ENCODE measurements around the gene PTMS.

PTMS gene

GRCh38 chr12:6788972-6789924 lies 23.1 kb downstream of the PTMS start, which contains the start of gene CD4:
Gene CD4 (plus strand): TSS chr12:6789528. CDS start chr12:6800139, 10,611 bp downstream.
- peak; percentile 56 to 89 (median 74) for DNase-seq (ENCODE audit: low read depth in 3 of 3)

GRCh38 chr12:6790496-6791150 lies 24.5 kb downstream of the PTMS start:
- no peak for DNase-seq (ENCODE audit: low read depth in 3 of 3)

DNA sequence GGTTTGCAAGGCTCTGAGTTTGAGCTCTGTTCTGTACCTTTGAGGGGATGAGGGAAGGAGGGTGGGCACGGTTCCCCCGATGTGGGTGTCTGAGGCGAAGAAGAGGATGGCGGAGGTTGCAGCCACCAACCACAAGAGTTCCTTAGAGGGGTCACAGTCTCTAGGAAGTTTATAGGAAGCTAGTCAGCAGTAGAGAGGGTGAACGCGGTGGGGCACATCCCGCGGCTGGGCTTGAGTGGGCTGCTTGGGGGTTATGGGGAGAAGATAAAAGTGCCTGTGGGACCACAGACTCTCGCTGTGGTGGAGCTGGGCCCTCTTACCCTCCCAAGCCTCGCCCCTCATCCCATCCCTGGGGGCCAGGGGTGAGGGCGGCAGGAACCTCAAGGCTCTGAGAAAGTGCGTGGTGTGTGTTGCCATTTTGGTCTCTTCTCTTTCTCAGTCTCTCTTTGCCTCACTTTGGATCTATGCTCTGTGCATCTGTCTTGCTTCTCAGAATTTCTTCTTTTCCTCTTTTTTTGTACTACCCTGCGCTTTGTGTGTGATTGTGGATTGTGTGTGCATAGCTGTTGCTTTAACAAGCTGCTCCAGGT lies 25.9 kb downstream of the PTMS start:
- no peak for DNase-seq (ENCODE audit: low read depth in 3 of 3)

- no peak for DNase-seq (ENCODE audit: low read depth in 3 of 3)
These were observed 26.5 kb downstream of the PTMS start for GRCh38 chr12:6792522-6793201.

GRCh38 chr12:6795088-6795487 lies 28.9 kb downstream of the PTMS start:
- DNase-seq (ENCODE audit: low read depth in 3 of 3) = no peak

GRCh38 chr12:6796576-6796975 lies 30.4 kb downstream of the PTMS start:
- DNase-seq (ENCODE audit: low read depth in 3 of 3) = no peak

- no peak for DNase-seq (ENCODE audit: low read depth in 3 of 3)
These were observed 33.0 kb downstream of the PTMS start for GRCh38 chr12:6799147-6799546.

DNA sequence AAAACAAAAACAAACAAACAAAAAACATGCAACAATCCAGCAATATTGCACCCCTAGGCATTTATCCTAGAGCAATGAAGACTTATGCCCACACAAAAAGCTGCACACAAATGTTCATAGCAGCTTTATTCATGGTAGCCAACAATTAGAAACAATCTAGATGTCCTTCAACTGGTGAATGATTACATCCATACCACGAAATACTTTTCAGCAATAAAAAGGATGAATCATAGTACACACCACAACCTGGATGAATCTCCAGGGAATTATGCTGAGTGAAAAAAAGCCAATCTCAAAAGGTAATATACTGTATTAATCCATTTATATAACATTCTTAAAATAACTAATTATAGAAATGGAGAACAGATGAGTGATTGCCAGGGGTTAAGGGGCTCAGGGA lies 41.0 kb downstream of the PTMS start:
- DNase-seq (ENCODE audit: low read depth in 3 of 3) = no peak

DNA sequence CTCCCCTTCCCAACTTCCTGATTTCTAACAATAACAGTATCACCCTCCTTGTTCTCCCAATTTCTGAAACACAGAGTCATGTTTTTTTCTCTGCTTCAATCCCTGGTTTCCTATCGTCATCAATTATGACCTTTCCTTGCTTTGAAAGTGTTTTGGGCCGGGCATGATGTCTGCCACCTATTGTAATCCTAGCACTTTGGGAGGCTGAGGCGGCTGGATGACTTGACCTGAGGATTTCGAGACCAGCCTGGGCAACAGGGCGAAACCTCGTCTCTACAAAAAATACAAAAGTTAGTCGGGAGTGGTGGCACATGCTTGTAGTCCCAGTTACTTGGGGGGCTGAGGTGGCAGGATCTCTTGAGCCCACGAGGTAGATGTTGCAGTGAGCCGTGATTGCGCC lies 42.9 kb downstream of the PTMS start:
- DNase-seq (ENCODE audit: low read depth in 3 of 3) = no peak

DNA sequence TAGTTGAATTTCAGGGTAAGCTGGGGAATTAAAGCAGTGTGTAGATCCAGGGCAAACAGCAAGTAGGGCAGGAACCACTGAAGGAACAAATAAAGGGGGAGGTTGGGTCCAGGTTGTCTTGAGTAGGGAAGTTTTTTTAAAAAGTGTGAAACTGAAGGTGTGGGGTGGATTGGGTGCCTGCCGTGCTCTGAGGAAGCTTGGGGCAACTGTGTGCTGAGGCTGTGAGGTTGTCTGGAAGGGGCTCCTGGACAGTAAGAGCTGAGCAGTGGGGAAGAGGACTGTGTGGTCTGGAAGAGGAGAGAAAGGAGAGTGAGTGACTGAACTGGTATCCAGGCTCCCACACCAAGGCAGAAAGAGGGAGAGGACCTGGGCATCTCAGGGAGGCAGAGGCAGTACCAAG lies 44.6 kb downstream of the PTMS start:
- no peak for DNase-seq (ENCODE audit: low read depth in 3 of 3)

GRCh38 chr12:6813363-6813762 lies 47.2 kb downstream of the PTMS start:
- no peak for DNase-seq (ENCODE audit: low read depth in 3 of 3)

DNA sequence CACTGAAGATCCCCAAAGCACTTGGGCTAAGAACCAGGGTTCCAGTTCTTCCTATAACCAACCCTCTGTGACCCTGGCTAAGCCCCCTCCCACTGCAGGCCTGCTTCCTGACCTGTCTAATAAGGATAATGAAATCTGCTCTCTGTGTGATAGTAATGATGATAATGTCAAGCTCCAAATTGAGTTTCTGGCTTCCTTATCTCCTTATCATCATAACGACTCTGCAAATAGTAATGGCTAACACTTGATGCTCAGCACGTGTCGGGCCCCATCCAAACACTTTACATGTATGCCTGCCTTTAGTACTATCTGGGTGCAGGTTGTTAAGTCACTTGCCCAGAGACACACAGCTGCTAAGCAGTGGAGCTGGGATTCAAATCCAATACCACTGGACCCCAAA lies 50.4 kb downstream of the PTMS start:
- DNase-seq (ENCODE audit: low read depth in 3 of 3) = no peak

GRCh38 chr12:6817098-6817497 lies 50.9 kb downstream of the PTMS start:
- DNase-seq (ENCODE audit: low read depth in 3 of 3) = no peak

DNA sequence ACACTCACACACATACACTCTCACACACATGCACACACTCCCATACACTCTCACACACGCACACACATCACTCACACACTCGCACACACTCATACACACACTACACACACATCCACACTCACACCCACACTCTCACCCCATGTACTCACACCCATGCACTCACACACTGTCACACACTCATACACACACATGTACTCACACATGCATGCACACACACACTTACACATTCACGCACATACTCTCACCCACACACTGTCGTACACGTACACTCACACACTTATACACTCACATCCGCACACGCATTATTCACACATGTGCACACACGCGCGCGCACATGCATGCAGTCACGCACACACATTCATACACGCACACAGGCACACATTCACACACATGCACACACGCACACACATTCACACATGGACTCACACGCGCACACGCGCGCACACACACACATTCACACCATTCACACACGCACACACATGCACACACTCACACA lies 51.5 kb downstream of the PTMS start:
- no peak for DNase-seq (ENCODE audit: low read depth in 3 of 3)

- no peak for DNase-seq (ENCODE audit: low read depth in 3 of 3)
These were observed 52.1 kb downstream of the PTMS start for GRCh38 chr12:6818222-6818621.

DNA sequence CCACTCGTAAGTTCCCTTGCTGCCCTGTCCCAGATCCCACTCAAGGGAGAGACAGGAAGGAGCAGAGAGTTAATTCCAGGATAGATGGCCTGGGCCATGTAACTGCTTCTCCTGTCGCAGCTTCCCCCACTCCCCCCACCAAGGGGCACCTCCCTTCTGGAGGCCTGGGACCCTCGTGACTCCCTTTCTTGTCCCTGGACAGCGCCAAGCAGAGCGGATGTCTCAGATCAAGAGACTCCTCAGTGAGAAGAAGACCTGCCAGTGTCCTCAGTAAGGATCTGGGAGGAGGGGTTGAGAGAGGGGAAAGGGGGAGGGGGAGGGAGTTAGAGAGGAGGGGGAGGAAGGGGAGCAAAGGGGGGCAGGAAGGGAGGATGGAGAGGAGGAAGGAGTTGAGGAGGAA lies 52.5 kb downstream of the PTMS start:
- no peak for DNase-seq (ENCODE audit: low read depth in 3 of 3)

- DNase-seq (ENCODE audit: low read depth in 3 of 3) = no peak
These were observed 53.2 kb downstream of the PTMS start for GRCh38 chr12:6819106-6820030.

- no peak for DNase-seq (ENCODE audit: low read depth in 3 of 3)
These were observed 54.0 kb downstream of the PTMS start for GRCh38 chr12:6820166-6820565.

All from stimulated activated CD4-positive, alpha-beta T cell treated with anti-CD3 and anti-CD28 coated beads, TNF-alpha, amount 100 ng/mL, for 24 hours (primary cell).